HG03565 (cell line): Measurements from ENCODE around the gene HPCAL1.

Experiments used
- ATAC-seq: cut with Tn5 transposase; IDR thresholded peaks from one replicate; pipeline ENCODE4 v1.9.1; 2021; ENCODE audit warnings: mild to moderate bottlenecking, moderate library complexity; ENCODE audit not compliant: unreplicated experiment

HPCAL1 gene

DNA sequence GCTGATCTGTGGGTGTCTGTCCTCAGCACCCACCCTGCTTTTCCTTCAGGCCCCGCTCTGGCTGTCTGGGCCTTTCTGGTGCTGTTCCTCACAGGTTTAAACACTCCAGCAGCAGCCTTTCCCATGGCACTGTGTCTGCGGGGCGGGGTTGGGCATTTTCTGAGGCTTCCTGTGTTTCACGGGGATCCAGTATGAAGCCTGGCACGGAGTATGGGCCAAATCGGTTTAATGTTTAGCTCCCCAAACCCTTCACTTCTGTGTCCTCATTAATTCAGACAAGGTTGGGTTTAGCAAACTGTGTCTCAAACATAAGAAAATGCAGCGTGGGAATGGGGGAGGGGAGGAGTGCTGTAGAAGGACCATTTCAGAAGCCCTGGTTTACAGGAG, 44.9 kb downstream of the HPCAL1 start:
- ATAC-seq = no peak

DNA sequence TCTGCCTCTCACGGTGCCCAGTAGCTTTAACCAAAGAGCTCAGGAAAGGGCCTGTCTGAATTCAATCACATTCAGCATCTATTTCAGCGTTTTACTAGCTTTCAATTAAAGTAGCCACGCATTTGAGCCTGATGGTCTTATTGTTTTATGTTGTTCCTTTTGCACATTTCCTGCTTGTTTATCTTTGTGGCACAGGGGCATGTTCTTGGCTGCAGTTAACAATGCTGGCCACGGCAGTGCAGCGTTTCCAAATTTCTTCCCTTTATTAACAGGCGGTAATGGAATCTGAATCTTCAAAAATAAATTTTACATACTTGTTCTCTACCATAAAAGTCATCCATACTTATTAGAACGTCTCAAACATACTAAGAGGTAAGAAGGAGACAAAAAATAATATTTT, 46.2 kb downstream of the HPCAL1 start:
- no peak for ATAC-seq

DNA sequence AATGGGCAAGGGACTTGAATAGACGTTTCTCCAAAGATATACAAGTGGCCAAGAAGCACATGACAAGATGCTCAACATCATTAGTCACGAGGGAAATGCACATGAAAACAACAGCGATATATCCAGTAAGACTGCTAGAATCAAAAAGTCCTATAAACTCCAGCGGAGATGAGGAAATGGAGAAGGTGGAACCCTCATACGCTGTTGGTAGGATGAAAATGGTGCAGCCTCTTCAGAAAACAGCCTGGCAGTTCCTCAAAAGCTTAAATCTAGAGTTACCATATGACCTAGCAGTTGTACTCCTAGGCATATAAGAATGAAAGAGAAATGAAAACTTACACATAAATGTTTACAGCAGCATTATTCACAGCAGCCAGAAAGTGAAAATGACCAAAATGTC, 48.1 kb downstream of the HPCAL1 start:
- ATAC-seq = no peak

DNA sequence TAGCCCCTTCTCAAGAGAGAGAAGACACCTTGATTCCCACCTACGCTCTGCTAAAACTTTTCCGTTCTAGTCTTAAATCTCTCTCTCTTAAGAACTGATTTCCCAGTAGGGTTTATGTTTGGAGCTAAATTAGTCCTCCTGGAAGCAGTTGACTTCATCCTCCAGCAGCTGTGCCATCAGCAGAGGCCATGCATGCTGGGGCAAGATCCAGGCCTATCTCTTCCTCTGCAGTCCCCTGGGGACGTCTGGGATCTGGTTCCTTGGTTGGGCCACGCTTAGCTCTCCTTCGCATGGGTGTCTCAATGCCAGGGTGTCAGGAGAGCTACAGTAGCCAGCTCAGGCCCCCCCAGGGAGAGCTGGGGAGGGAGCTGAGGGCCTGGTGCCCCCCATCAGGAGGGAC, 49.7 kb downstream of the HPCAL1 start:
- ATAC-seq = no peak

DNA sequence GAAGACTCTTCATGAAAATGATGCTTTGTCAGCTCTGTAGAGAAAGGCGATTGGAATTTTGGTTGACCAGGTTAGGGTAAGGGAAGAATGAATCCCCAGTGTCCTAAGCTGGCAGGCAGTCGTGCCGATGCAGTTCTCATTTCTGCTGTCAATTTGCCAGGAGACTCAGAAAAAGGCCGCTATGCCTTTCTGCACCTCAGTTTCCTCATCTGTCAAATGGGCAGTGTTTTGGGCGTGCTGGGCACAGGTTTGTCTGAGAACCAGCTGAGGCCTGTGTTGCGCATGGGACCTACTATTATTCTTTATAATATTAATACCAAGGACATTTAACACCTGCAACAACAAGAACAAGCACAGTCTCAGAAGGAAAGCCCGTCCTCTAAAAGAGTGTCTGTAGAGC, 50.3 kb downstream of the HPCAL1 start:
- ATAC-seq = no peak

DNA sequence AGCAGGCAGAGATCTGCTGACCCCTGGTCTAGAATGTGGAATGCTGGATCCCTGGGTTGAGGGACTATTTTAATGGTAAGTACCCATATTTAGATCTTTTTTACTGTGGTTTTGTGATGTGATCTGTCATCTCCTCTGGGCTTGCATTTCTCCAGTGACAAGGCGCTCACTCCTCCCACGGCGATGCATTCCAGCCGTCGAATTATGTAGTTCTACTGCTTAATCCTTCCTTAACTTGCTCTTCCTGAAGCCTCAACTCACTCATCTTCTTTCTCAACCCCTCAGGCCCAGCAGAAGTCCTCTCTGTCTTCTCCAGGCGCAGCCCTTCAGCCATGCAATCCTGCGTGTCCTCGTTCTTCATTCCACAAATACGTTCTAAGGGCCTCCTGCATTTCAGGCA, 51.2 kb downstream of the HPCAL1 start:
- no peak for ATAC-seq

DNA sequence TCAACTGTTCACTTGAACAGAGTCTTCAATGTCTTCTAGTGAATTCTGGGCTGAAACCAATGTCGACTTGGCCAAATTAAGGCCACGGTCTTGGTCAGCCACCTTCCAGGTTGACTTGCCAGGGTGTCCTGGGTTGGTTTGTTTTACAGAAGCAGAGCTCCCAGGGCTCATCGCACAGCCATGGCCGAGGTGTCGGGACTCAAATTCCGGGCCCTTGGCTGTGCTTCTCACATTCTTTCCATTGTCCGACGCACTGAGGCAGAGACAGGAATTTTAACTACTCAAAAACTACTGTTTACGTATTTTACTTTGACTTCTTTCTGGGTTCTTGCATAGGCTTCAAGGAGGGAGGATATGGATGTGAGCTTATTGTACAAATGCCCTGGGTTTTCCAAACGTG, 51.7 kb downstream of the HPCAL1 start:
- no peak for ATAC-seq

DNA sequence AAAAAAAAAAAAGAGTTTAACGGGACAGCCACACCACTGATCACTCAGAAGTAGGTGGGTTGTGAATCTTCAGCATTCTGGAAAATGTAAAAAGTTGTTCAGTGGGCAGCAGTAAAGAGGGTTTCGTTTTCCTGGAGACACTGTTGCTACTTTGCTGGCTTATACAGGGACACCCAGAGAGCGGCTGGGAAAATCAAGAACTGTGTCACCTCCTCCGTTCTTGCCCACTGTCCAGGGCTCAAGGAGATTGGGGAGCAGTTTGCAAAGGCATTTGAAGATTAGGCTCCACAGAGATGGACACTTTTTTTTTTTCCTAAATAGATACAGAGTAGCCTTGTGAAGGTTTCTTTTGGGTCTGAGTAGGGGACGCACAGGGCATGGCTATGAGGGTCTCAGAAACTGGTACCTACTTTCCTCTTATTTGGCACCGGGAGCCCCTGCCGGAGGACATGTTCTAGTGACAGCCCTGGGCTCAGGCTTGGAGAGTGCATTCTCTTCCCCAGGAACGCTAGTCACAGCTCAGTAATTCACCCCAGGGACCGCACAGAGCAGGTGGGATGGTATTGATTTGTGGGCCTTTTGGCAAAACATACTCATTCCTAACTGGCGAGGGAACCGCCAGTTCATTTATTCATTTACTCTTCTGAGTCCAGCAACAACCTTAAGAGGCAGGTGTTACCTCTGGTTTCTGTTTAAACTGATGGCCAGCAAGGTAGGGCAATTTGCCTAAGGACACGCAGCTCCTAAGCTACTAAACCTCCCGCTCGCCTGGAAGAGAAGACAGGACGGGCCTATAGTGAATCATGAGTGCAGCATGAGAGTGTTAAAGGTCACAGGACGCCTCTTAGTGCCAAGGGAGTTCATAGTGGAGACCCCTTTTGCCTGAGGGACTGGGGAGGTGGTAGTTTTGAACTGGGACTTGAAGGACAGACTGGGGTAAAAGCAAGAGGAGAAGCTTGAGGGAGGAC, 53.1 kb downstream of the HPCAL1 start:
- no peak for ATAC-seq

DNA sequence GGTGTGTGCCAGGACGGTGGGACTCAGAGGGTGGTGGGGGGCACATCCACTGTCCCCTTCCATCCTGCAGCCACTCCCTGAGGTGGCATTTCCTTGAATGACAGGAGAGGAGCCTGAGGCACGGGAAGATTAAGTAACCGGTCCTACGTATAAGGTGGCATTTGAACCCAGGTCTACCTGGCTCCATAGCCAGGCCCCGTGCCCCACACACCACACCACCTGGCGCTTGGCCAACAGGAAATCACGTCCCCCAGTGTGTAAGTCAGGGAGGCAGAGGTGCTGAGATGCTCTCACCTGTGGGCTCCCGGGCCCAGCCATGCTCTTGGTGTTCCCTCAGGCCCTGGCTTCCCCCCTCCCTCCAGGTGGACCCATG, 53.7 kb downstream of the HPCAL1 start:
- no peak for ATAC-seq

DNA sequence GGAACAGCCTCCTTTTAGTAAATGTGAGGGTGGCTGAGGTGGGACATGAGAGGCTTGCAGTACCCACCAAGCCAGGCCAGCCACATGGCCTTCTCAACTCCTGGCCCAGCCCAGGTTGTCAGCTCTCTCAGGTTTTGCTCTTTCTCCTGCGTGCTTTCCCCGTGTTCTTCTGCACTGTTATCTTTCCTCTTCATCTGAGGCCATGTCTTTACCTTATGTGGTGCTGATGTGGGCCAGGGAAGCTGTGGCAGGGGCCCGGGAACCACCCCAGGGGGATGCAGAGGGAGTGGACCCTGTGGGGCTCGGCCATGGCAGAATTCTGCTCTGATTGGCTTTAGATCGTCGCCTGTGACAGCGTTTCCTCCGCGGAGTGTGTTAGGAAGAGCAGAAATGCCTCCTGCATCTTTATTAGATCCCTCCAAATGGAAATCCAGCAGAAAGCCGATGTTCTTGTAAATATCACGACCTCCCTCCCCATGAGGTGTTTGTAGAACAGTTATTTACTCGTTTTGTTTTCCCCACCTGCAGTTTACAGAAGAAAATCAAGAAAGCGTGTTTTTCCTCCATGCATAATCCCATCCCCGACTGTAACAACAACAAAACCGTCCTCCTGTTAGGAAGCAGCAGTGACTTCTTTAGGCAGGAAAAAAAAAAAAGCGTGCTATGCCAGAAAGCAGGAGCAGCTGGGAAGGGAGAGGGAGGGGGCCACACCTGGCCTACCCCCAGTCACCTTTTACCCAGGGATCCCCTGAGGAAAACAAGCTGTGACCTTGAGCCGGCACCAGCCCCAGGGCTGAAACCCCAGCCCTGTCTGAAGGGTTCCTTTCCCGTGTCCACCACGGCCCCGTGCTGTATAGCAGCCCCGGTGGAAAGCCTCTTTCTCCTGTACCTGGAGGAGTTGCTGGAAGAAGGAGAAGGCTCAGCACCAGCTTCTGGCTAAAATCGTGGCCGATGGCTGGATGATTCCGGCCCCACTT, 54.8 kb downstream of the HPCAL1 start:
- ATAC-seq = no peak

DNA sequence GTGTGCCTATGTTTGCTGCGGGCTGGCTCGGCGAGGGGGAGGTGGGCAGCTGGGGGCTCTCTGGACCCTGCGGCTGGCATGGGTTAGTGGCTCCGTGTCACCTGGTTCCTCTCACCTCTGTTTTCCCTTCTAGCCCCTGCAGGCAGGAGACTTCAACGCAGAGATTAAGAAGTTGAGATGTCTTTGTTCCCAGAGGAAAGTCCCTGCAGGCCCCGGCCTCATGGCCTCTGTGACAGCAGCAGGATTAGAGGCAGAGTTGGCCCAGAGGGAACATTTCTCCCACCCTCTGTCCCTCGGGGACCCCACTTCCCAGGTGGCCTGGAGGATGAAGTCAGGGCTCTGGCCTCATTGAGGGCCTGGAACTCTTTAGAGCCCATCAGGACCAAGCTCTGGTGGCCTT, 56.5 kb downstream of the HPCAL1 start:
- ATAC-seq = no peak

DNA sequence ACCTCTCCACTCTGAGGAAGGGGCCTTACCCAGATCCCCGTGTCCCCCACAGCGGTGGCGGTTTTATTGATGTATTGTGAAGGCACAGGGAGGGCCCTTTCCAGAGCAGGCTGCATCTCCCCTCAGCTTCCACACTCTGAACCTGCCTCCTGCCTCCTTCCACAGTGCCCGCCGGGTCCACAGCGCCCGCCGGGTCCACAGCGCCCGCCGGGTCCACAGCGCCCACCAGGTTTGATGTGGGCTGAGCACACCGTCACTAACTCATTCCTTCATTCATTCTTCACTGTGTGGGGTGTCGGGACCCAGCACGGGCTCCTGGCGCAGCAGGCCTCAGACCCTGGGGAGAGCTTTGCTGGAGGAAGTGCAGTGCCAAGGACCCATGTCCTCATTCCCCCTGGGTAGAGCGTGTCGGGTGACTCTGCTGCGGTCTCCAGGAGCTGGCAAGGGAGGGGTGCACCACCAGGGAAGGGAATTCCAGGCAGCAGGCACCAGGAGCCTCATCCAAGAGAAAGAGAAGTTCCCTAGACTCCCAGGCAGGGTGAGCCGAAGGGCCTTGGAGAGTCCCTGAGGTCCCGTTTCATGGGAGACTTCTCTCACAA, 57.1 kb downstream of the HPCAL1 start:
- ATAC-seq = no peak

DNA sequence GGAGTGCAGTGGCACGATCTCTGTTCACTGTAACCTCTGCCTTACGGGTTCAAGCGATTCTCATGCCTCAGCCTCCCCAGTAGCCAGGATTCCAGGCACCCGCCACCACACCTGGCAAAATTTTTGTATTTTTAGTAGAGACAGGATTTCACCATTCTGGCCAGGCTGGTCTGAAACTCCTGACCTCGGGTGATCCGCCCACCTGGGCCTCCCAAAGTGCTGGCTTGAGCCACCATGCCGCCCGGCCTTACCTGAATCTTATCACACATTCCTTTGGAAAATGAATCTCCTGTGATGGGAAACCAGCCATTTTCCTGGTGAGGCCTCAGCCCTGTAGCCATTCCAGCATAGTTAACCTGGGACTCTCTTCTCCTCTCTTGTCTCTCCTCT, 57.8 kb downstream of the HPCAL1 start:
- no peak for ATAC-seq

DNA sequence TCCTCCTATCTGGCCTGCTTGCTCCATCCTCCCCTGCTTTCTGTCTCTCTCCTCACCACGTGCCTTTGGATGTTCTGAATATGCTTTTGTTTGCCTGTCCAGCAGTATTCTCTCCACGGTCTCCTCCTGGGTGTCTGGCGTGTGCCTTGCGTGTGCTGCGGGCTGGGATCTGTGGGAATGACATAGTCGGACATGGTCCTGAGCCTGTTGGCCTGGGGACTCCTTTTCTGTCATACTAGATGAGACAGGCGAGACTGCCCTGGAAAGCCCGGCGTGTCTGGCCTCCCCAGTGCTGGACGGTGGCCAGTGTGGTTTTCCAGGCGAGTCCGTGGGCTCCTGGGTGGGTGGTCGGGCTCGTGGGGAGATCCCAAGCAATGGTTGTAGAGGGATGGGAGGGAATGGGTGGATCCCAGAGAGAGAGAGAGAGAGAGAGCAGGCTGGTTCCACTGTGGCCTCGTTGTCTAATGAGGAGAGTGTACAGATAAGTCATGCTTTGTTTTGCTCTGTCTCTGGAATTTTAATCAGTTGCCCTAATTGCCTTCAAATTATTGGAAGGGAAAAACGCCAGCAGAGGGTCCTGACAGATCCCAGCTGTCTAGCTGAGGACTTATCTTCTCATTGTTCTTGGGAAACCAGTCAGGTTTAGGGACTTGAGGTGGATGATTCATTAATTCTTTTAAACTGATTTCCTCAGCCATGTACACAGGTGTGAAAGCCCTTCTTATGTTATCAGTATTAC, 58.3 kb downstream of the HPCAL1 start:
- no peak for ATAC-seq

DNA sequence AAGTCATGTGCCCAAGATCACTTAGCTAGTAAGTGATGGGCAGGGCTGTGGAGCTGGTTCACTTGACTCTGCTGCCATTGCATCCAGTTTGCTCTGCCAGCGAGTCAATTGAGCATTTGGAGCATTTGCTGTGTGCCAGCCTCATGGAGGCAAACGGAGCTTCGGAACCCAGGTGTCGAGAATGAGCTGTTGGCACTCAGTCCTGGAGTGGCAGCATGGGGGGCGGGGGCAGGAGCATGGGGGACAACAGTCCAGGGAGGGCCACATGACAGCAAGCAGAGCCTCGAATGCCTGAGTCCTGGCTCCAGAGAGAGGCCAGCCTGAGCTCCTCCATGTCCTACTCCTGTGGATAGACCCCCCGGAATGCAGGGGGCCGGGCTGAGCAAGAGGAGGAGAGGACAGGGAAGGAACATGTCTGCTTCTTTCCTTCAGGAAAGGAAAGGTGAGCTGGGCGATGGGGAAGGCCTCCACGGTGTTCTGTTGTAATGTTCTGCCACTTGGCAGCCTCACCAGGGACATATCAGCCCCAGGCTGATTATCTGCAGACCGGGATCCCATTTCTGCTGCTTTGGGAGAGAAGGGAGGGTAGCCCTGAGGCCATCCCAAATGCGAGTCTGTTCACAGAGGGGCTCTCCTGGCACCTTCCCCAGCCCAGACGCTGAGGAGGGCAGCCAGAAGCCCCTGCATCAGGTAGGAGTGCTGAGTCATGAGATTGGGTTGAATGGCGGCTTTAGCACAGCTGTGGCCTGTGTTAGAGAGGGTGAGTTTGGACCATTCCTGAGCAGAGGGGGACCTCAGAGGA, 59.6 kb downstream of the HPCAL1 start:
- ATAC-seq = no peak

DNA sequence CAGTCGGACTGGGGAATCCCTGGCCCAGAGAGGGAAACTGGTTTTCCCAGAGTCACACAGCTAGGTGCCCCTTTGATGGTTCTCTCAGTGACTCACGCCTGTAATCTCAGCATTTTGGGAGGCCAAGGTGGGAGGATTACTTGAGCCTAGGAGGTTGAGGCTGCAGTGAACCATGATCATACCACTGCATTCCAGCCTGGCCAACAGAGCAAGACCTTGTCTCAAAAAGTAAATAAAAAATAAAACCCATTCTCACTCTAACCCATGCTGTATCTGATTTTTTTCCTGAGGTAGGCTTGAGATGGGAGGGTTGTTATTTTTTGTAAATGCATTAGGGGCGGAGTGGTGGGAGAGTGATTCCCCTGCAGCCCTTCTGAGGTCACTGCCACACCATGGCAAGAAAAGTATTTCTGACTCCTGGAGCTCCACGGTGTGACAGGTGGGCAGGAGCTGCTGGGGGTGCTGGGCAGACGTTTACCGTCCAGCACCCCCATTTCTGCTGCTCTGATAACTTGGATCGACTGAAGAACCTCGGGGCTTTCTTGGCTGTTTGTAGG, 60.3 kb downstream of the HPCAL1 start:
- no peak for ATAC-seq

DNA sequence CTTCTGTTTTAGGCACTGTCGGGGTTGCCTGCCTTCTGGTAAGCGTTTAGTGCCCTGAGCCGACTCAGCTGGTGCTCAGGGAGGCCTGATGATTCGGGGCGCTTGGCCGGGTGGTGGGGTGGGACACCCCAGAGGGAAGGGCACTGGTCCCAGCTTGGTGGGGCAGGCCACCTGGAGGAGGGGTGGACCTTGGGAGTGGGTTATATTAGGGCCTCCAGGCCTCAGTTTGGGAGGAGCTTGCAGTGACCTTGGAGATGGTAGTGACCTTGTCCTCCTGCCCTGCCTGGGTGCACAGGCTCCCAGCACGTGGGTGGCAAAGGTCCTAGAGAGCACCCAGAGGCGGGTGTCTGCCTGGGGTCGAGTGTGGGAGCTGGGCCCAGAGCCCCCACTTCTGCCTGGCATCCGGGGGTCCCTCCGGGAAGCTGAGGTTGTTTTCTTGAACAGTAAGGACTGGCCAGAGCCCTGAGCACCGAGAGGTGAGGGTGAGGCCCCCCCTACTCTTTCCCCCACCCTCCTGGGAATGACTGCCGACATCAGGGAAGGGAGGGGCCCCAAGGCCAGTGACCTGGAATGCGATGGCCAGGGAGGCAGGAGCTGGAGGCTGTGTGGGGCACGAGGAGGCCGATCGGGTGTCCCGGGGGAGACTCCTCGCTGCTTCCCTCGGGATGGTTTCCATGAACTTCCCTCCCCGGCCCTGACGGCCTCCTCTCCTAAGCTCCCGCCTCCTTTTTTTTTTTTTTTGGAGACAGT, 61.3 kb downstream of the HPCAL1 start:
- no peak for ATAC-seq

DNA sequence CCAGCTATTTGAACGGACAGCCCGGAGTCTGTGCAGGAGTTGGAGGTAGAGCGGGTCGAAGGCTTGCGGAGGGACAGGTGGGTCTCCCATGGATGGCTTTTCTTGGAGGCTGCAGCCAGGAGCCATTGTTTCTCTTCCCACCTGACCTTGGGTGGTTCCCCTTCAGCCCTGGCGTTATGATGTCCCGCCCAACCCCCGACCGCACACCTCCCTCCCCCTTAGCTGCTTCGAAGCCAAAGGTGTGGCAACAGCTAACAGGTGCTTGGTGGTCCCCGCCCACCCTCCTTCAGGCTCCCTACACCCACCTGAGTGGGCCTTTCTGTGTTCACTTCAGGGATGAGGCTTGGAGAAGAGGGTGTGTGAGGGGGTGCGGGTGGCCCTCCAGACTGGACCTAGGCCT, 62.7 kb downstream of the HPCAL1 start:
- no peak for ATAC-seq
